ENCODE data around the gene CCT7.
"Not testable (repeated sequence)": the region's sequence is repeated elsewhere in the genome, so short reads cannot be mapped to it uniquely, and the experiment has no call there.

CCT7 gene

DNA sequence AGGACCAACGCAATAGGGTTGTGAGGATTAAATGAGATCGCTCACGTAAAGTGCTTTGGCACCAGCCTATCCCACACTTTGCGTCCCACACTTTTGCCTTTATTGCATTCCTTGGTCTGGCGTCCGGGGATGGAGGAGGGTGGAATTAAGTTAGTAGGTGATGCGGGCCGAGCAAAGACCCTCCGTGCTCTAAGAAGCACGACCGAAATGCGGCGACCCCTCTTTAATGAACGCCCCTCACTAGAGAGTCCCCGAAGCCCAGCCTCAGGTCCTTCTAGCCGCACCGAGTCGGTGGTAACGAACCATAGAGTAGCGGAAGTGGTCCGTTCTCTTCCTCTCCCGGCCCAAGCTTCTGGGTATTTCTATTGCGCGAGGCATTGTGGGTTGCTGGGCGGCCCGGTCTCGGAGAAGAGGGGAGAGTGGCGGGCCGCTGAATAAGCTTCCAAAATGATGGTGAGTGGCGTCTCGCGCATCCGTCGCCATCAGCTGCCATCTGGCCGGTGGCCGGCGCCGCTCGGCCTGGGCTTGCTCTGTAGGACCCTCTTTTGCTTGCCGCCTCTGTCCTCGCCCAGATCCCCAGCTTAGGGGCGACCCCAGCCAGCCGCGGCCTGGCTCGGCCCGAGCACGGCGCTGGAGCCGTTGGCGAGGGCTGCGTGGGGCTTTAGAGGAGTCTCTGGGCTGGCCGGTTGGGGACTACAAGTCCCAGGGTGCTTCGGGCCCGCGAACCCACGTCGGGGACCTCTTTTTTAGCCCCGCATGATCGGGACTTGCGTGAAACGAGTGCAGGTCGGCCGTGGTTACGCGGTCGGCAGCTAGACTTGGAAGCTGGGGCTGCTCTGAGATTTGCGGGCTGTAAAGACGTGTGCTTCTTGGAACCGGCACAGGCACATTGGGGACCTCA lies at the start of gene CCT7:
Gene CCT7, plus strand, starts transcription at position 377 of the 901 bp plus-strand sequence. Its CDS starts 71 bp downstream, at position 448.
- H3K4me3 ChIP-seq (ENCODE audit: low read length), result peak within 1 kb of the TSS; percentile 96
- TF ChIP-seq, protein P1, sequence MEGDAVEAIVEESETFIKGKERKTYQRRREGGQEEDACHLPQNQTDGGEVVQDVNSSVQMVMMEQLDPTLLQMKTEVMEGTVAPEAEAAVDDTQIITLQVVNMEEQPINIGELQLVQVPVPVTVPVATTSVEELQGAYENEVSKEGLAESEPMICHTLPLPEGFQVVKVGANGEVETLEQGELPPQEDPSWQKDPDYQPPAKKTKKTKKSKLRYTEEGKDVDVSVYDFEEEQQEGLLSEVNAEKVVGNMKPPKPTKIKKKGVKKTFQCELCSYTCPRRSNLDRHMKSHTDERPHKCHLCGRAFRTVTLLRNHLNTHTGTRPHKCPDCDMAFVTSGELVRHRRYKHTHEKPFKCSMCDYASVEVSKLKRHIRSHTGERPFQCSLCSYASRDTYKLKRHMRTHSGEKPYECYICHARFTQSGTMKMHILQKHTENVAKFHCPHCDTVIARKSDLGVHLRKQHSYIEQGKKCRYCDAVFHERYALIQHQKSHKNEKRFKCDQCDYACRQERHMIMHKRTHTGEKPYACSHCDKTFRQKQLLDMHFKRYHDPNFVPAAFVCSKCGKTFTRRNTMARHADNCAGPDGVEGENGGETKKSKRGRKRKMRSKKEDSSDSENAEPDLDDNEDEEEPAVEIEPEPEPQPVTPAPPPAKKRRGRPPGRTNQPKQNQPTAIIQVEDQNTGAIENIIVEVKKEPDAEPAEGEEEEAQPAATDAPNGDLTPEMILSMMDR (conservative IDR thresholded peaks at IDR 0.05; ENCODE audit: low read depth, low read length), result no peak
- peak; percentile 68 for DNase-seq (ENCODE audit: low read depth)

DNA sequence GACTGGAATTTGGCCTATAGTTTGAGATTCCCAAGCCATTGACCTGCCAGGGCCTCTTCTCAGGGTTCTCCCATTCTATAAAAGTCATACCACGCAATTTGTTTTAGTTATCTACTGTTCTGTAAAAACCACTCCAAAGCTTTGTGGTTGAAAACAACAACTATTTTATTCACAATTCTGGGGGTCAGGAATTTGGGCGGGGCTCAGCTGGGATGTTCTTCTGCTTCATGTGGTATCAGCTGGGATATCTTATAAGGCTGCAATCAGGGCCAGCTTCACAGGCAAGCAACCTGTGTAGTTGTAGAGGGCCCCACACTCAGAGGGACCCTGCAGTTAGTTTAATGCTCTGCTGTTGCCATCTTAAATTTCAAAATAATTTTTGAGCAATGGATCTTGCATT lies 48.1 kb upstream of the CCT7 start:
- TF ChIP-seq, protein P1 (conservative IDR thresholded peaks at IDR 0.05; ENCODE audit: low read depth, low read length), result no peak
- no peak overlapping the region for H3K4me3 ChIP-seq (ENCODE audit: low read length)

DNA sequence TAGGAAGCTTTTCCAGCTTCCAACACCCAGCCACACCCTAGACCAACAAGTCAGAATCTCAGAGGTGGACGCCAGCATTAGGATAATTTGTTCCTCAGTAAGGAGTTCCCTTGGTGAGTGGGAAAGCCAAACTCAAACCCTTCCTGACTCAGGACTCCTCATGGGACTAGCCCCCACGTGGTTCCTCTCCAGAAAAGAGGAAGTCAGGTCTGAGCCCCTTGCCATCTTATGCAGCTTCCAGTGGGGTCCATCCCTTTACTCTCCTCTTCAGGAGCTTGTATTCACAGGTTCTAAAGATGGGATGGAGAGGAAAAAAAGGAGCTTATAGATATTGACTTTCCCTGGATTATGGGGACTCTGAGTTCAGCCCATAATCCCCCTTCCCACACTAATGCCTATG lies 46.6 kb upstream of the CCT7 start:
- DNase-seq (ENCODE audit: low read depth), result no peak
- TF ChIP-seq, protein P1 (conservative IDR thresholded peaks at IDR 0.05; ENCODE audit: low read depth, low read length), result no peak
- no peak overlapping the region for H3K4me3 ChIP-seq (ENCODE audit: low read length)

More for the DNA sequence above, 48.1 kb upstream of the CCT7 start:
- DNase-seq (ENCODE audit: low read depth), result no peak

DNA sequence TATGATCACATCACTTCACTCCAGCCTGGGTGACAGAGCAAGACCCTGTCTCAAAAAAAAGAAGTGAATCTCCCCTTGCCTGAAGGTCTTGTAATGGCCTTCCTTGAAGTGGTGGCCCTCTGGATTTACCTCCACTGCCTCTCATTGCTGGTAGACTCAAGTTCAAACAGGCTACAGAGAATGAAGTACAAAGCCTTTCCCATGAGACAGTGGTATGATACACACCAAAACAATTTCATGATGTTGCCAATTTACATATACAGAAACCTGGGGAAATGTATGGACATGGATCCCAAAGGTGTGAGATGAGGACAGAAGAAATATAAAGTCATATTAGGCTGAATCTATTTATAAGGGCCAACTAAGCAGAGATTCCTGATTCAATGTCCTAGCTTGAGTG lies 36.5 kb upstream of the CCT7 start:
- H3K4me3 ChIP-seq (ENCODE audit: low read length), result no peak overlapping the region
- TF ChIP-seq, protein P1 (conservative IDR thresholded peaks at IDR 0.05; ENCODE audit: low read depth, low read length), result no peak
- DNase-seq (ENCODE audit: low read depth), result no peak

DNA sequence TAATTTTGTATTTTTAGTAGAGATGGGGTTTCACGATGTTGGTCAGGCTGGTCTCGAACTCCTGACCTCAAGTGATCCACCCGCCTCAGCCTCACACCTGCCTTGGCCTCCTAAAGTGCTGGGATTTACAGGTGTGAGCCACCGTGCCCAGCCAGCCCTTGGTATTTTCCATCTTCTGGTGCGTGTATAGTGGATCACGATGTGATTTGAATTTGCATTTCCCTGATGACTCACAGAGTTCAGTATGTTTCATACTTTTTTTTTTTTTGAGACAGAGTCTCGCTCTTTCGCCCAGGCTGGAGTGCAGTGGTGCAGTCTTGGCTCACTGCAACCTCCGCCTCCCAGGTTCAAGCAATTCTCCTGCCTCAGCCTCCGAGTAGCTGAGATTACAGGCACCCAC lies 33.8 kb upstream of the CCT7 start:
- not testable (repeated sequence) for DNase-seq (ENCODE audit: low read depth); H3K4me3 ChIP-seq (ENCODE audit: low read length)

DNA sequence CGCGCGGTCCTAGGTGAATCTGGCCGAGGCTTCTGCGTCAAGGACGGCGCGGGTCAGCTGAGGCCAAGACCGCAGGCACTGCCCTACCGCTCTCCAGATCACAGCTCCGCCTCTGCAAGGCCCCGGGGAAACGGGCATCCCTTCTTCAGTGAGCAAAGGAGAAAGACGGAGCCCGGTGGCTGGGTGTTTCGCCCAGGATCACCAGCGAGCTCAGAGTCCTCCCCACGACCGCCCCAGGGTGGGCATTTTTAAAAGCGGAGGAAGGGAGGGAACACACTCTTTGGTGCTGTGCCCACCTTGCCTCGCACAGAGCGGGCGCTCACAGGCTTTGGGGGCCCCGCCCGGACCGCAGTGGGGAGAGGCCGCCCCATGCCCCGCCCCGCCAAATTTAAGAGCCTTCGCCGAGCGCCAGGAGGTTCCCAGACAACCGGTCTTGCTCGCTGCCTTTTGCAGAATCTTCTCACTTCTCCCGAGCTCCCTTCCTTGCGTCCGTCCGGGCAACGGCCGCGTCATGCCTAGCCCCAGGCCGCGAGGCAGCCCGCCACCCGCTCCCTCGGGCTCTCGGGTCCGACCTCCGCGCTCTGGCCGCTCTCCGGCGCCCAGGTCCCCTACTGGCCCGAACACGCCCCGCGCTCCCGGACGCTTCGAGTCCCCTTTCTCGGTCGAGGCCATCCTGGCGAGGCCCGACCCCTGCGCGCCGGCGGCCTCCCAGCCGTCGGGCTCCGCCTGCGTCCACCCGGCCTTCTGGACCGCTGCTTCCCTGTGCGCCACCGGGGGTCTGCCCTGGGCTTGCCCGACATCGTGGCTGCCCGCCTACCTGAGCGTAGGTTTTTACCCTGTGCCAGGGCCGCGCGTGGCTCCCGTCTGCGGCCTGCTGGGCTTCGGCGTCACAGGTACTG lies 31.7 kb upstream of the CCT7 start, which contains the start of gene NOTO:
Gene NOTO, plus strand, starts transcription at position 419 of the 899 bp plus-strand sequence. Its CDS starts 93 bp downstream, at position 512.
- no peak for DNase-seq (ENCODE audit: low read depth)

More for the DNA sequence above, 31.7 kb upstream of the CCT7 start, which contains the start of gene NOTO:
- TF ChIP-seq, protein P1 (conservative IDR thresholded peaks at IDR 0.05; ENCODE audit: low read depth, low read length), result no peak
- no peak within 1 kb of the TSS for H3K4me3 ChIP-seq (ENCODE audit: low read length)
